GM18520 (cell line): ENCODE data around the gene RPL39L.
A peak's percentile ranks its signal among the peaks of the same experiment; 100 is the strongest.
"Not testable (repeated sequence)": the region's sequence is repeated elsewhere in the genome, so short reads cannot be mapped to it uniquely, and the experiment has no call there.

Experiments
- ATAC-seq: cut with Tn5 transposase; IDR thresholded peaks from one replicate; pipeline ENCODE4 v1.9.1; 2021; ENCODE audit not compliant: unreplicated experiment

Gene RPL39L

DNA sequence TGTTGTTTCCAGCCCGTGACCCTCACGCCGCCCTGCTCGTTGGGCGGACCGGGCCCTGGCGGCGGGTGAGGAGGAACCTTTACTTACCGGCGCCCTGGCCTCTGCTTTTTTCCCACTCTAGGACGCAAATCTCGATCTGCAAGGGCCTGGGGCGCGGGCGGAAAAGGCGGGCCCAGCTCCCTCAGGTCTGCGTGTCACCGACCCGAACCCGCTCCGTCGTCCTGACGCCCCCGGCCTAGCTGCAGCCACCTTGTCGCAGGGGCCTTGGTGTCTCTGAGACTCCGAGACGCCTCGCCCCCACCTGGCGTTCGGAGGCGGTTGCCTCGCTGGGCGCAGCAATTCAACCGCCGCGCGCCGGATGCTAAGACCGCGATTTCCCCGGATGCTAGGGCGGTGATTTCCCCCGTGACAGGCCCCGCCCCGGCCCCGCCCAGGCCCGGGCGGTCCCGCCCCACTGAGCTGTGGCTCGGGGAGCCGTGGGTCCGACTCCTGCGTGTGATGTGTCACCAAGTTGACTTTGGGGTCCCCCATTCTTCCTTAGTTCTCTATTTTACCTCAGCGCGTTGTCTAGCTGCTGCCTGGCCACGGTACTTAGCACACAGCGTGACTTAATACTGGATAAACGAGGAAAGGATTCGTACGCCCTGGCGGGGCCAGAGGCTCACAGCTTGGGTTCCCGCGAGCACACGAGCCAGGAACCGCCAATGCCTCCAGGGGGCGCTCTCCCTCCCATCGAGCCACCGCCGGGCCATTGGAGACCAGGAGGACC lies at the start of gene RPL39L:
Gene RPL39L, minus strand, starts transcription at position 371 of the 769 bp plus-strand sequence. CDS start 18,196 bp downstream, outside the sequence.
- peak; percentile 97 for ATAC-seq

DNA sequence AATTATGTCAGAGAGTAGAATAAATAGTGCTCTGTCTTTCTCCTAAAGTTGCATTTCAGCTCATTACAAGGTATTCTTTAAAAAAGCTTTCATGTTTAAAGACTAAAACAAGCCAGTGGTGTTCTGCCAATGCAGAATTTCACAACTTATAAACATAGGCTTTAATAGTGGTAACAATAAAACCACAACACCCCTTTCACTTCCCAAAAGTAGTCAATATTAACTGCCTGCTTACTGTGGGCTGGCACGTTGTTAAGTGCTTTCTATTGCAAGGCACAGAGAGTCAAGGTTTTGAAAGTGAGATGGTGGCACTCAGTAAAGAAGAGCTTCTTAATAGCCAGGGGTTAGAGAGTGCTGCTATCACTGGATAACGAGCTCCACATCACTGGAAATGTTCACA lies 49.6 kb upstream of the RPL39L start:
- no peak for ATAC-seq

DNA sequence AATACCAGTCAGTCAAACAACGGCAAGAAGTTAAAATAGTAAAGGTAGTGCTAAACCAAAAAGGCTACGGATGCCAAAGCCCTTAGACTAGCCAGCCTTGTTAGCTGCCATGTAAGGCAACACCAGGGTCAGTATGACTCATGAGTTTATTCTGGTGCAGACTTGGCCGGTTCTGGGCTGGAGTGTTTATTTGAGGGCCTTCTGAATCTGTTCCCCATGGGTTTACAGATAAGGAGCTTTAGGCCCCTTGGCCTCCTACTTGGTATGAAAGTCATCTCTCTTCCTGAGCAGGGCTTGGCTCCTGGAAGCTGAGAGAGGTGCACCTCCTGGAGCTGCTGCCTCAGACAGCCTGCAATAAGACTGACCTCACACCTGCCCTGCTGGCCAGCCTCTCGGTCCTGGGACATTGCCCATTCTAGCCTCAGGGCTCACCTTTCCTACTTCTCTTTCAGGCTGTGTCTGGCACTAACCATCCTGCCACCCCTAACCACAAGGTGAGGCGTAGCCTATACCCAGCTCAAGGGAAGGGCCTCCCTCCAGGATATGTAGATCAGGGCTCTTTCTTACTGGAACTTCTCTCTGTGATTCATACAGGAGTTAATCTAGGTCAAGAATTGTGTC lies 47.6 kb upstream of the RPL39L start:
- ATAC-seq: no peak

DNA sequence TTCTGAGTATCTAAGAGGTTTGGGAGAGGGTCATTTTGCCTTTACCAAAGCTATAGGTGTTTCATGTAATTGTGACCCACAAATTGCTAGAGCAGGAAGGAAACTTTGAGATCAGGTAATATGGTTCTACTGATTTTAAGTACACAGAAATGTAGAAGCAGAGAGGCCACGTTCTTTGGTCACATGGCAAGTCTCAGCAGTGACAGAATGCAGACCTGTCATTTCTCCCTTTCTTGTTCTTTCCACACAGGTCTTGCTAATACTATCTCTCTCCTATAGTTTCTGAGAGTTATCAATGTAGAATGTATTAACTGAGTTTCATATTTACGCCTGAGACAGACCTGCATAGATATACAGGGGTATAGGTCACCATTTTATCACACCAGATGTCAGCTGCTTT lies 47.1 kb upstream of the RPL39L start:
- no peak for ATAC-seq

DNA sequence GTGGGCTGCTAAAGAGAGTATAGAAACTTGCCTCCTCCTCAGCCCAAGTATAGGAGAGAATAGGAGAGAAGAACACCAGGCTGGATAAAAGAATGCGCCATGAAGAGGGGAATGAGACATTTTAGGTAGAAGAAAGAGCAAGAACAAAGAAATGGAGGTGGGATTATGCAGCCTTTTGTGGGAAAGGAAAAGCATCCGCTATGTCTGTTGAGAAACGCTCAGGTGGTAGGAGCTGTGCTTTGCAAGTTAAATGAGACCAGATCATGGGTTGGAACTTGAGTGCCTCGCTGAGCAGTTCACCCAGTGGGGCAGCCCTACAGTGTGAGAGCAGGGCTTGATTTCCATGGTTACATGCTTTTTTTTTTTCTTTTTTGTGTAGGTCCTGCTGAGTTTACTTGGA lies 46.5 kb upstream of the RPL39L start:
- no peak for ATAC-seq

DNA sequence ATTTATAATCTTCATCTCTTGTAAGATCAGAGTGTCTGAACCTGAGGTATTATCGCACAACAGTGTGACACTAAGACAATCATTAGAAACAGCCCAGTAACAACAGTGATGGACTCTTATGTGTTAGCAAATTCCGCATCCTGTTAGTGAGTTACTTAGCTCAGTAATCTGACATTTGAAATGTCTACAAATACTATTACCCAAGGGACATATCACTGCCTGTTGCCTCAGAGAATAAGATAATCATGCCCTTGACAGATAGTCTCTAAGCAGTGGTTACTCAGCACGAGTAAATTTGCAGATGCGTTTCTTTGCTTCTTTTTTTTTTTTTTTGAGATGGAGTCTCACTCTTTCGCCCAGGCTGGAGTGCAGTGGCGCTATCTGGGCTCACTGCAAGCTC lies 44.6 kb upstream of the RPL39L start:
- ATAC-seq: no peak

DNA sequence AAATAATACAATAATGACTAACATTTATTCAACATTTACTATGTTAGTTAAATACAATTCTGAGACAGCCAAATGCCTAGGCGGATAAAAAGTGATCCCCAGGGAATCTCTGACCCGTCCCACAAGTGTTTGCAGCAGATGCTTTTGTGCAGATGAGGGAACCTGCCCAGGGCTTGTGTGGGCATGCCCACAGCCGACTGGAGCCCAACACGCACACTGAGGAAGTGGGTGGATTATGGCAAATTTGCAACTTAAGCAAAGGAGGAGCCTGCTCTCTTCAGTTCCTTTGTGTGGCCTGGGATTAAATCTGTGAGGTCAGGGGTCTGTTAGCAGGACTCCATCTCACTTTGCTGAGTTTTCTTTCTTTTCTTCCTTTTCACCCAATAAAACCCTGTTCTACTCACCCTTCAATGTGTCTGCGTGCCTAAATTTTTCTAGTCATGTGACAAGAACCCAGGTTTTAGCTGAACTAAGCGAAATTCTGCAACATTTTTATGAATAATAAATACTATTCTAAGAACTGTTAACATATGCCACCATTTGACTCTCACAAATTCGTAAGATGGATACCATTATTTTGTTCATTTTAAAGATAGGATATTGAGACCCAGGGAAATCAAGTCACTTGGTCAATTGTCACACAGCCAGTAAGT lies 44.0 kb upstream of the RPL39L start:
- no peak for ATAC-seq

DNA sequence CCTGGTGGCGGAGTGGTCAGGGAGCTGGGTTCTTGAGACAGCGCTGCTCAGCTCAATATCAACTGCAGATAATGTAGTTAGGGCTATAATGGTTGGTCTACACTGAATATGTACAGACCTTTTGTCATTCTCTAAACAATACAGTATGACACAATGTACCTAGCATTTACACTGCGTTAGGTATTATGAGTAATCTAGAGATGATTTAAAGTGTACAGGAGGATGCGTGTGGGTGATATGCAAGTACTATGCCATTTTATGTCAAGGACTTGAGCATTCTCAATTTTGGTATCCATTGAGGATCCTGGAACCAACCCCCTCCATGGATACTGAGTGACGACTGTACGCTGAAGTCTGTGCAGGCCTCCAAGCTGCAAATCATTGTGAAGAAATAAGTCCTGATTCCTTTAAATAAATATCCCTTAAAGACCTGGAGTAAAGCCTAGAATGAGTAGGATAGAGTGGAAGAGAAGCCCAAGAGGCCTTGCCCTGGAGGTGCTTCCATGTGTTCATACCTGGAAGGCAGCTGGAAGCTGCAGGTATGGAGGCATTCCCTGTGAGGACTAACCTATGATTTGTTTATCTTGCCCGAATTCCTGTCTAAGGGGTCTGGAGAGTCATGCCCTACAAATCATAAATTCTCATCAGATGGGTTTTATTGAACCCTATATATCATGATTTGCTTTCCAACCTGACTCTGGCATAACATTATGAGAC lies 42.3 kb upstream of the RPL39L start:
- no peak for ATAC-seq

DNA sequence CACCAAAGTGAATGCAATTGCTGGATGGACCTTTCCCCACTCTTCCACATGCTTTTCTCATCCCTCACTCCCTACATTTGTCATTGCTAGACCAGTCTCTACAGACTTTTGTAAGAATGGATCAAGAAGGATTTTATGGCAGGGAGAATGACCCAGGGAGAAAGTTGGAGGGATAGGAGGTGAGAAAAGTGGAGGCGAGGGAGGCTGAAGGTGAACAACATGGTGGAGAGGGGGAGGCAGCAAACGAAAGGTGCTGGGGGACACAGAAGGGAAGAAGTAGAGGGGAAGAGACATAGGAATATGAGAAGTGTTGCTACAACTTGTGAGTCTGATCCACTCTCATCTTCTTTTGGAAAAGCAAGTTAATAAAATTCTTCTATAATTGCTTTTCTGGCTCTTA lies 33.6 kb upstream of the RPL39L start:
- no peak for ATAC-seq

DNA sequence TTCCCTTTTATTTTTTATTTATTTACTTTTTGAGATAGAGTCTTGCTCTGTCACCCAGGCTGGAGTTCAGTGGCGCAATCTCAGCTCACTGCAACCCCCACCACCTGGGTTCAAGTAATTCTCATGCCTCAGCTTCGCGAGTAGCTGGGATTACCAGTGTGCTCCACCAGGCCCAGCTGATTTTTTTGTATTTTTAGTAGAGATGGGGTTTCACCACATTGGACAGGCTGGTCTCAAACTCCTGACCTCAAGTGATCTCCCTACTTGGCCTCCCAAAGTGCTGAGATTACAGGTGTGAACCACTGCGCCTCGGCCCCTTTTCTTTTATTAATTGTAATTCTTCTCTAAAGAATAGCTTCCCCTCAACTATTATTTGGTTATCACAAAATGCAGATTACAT lies 31.6 kb upstream of the RPL39L start:
- ATAC-seq: not testable (repeated sequence)

DNA sequence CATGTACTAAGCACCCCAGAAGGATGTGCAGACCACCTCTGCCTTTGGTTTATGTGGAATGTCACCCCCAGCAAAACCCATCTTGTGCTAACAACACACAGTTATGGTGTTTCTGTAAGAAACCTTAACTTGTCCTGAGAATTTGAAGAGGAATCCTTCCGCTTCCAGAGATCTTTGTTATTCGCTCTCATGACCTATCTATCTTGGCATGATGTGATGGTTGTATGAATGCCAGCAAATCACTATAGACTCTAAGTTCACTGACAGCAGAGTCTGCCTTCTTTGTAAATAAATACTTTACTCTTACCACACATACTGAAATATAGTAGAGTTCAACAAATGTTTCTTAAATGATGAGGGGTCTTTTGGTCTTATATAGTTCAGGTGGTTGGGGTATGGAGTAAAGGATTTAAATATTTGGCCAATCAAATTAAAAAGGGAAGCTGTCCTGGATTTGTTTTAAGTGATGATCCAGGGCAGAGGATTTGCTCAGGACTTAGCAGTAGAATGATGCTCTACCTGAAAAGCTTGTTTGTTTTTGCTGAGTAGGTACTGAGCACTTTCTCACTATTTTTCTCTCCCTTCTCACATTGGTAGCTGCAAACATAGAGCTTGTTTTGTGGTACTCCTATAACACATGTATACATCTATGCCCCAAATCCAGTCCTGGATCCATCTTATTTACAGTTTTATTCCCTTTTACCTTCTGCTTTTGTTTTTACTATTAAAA lies 30.1 kb upstream of the RPL39L start:
- ATAC-seq: no peak

DNA sequence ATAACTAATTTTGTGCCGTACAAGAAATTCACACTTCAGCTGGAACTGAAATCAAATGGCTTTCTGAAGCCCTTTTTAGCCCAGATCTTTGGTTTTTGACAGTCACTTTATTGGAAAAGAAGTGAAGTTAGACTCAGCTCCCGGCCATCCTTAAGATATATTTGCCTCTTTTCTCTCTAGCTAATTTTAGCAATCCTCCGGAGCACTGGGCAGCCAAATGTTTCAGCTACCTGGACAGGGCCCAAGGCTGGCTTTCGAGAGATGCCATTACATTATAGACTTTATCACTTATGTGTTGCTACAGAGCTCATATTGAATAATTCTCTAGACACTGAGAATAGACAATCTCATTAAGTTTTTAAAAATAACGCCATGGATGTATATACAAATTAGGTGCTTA lies 28.5 kb upstream of the RPL39L start:
- no peak for ATAC-seq

DNA sequence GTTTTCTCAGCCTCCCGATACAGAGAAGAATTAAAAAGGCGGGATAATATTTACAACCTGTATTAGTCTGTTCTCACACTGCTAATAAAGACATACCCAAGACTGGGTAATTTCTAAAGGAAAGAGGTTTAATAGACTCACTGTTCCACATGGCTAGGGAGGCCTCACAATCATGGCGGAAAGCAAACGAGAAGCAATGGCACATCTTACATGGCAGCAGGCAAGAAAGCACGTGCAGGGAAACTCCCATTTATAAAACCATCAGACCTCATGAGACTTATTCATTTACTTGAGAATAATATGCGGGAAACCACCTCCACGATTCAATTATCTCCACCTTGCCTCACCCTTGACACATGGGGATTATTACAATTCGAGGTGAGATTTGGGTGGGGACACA lies 27.5 kb upstream of the RPL39L start:
- no peak for ATAC-seq

DNA sequence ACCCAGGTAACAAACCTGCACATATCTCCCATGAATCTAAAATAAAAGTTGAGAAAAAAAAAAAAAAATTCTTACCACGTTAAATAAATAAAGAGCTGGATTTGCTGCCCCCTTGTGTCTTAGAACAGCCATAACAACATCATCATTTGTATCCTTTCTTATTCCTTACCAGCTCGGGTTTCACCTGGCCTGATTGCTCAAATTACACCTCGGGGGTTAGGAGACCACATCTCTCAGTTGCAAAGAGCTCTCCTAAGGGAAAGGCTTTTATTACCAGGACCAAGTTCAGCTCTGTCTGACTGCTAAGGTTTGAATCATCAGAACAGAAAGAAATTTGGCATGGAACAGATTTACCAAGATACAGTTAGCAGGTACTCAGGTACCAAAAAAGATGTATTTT lies 25.8 kb upstream of the RPL39L start:
- no peak for ATAC-seq

DNA sequence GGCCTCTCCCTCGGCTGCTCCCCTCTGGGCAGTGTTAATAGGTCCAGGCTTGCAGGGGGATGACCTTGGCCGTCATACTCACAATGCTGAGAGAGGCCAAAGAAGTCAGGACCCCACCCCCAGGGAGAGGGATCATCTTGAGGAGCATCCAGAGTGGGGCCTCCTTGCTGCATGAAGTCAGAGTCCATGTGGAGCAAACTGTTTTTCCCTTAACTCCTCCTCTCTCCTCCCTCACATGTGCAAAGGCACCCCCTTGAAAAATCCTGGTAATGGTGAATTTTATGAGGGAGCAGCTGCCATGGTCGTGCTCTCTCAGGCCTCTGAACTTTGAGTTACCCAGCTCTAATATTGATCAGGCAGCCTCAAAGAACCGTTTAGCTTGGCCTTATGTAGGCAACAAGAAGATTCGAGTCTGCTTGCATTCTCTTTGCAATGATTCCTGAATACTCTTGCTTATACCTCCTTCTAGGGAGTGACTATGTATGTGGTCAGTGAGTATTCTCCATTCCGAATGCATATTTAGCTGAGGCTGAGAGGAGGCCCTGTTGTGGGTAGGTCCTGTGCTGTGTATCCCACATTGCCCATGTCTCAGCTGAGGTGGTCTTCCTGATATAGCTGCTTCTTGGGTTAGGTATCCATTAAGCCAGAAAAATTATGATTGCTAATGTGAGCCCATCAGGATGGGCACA lies 23.1 kb upstream of the RPL39L start:
- ATAC-seq: no peak

DNA sequence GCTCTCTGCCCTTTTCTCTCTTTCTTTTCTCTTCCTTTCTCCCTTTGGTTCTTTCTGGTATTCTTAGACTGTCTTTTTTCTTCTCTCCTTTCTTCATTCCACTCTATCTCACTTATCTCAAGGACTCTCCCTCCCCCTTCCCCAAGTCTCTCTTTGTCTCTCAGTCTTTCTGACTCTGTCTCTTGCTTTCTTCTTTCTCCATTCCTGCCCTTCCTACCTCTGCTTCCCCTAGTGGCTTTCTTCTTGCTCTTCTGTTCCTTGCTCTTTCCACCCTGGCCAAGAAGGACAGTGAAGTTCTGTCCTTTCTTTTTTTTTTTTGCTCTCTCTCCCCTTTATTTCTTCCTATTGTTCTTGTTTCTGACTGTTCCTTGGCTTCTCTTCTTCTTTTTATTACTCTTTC lies 22.3 kb upstream of the RPL39L start:
- no peak for ATAC-seq

DNA sequence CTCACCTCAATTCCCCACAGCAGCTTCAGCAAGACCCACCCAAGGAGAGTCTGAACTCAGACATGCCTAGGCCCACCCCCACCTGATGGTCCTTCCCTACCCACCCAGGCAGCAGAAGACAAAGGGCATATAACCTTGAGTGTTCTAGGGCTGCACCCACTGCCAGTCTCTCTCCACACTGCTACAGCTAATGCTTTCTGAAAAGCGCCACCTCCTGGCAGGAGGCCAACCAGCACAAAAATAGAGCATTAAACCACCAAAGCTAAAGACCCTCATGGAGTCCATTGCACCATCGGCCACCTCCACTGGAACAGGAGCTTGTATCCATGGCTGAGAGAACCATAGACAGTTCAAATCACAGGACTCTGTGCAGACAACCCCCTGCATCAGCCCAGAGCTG lies 11.3 kb upstream of the RPL39L start:
- ATAC-seq: no peak

DNA sequence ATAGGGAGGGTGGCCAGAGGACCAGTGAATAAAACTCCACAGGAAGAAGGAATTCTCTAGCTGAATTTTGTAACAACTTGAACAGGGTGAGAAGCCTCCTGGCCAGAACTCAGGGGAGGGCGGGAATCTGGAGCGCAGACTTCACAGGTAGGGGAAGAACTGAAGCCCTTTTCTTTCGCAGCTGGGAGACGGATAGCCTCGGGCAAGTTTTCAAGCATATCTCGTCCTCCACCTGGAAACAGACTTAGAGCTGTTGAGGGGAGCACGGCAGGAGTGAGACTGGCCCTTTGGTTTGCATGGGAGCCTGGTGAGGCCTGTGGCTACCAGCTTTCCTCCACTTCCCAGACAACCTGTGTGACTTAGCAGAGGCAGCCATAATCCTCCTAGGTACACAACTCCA lies 10.9 kb upstream of the RPL39L start:
- ATAC-seq: no peak

DNA sequence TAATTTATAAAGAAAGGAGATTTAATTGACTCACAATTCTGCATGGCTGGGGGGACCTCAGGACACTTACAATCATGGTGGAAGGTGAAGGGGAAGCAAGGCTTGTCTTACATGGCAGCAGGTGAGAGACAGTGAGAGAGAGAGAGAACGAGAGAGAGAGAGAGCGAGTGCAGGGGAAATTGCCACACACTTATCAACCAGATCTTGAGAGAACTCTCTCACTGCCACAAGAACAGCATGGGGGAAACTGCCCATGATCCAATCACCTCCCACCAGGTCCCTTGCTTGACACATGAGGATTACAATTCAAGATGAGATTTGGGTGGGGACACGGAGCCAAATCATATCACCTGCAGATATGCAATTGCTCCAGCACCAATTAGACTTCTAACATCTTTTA lies 7.1 kb upstream of the RPL39L start:
- ATAC-seq: no peak

DNA sequence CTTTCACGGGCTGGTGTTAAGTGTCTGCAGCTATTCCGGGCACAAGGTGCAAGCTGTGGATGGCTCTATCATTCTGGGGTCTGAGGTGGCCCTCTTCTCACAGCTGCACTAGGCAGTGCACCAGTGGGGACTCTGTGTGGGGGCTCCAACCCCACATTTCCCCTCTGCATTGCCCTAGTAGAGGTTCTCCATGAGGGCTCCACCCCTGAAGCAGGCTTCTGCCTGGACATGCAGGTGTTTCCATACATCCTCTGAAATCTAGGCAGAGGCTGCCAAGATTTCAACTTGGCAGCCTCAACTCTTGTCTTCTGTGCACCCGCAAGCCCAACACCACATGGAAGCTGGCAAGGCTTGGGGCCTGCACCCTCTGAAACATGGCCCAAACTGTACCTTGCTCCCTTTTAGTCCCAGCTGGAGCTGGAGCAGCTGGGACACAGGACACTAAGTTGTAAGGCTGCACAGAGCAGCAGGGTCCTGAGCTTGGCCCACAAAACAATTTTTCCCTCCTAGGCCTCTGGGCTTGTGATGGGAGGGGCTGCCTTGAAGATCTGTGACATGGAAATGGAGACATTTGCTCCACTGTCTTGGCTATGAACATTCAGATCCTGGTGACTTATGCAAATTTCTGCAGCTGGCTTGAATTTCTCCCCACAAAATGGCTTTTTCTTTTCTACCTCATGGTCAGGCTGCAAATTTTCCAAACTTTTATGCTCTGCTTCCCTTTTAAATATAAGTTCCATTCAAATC lies 6.0 kb upstream of the RPL39L start:
- no peak for ATAC-seq
